GM12872 (cell line): ENCODE data around the gene ARRDC4.

Source experiments
- TF ChIP-seq, protein P1 (sequence below): IDR thresholded peaks from 3 replicates; pipeline ENCODE4 v1.5.1; 2011; ENCODE audit warnings: low read depth, mild to moderate bottlenecking, low read length, moderate library complexity; ENCODE audit not compliant: insufficient read depth

Gene ARRDC4

DNA sequence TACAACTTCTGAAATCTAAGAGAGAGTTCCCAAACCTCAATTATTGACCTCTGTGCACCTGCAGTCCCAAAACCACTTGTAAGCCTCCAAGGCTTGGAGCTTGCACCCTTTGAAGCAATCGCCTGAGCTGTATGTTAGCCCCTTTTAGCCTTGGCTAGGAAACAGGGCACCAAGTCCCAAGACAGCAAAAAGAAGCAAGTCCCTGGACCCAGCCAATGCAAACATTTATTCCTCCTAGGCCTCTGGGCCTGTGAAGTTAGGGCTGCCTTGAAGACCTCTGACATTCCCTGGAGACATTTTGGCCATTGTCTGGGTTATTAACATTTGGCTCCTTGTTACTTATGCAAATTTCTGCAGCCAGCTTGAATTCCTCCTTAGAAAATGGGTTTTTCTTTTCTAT is 26.9 kb upstream of the ARRDC4 start:
- TF ChIP-seq, protein P1, sequence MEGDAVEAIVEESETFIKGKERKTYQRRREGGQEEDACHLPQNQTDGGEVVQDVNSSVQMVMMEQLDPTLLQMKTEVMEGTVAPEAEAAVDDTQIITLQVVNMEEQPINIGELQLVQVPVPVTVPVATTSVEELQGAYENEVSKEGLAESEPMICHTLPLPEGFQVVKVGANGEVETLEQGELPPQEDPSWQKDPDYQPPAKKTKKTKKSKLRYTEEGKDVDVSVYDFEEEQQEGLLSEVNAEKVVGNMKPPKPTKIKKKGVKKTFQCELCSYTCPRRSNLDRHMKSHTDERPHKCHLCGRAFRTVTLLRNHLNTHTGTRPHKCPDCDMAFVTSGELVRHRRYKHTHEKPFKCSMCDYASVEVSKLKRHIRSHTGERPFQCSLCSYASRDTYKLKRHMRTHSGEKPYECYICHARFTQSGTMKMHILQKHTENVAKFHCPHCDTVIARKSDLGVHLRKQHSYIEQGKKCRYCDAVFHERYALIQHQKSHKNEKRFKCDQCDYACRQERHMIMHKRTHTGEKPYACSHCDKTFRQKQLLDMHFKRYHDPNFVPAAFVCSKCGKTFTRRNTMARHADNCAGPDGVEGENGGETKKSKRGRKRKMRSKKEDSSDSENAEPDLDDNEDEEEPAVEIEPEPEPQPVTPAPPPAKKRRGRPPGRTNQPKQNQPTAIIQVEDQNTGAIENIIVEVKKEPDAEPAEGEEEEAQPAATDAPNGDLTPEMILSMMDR, result no peak

DNA sequence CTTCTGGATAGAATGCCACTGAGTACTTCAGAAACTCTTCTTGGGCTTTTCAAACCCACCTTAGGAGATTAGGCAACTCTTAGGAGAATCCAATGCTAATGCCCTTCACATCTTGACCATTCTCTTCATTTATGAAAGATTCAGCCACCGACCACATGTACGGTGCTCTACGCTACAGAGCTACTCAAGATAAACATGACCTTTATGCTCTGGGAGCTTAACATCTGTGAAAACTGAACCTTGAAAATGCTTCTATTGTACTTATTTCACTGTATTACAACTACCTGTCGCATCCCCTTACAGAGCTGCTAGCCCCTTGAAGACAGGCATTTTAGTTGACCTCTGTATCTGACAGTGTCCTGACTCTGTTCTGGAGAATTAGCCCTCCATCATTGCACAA is 19.5 kb upstream of the ARRDC4 start:
- TF ChIP-seq, protein P1, result no peak

DNA sequence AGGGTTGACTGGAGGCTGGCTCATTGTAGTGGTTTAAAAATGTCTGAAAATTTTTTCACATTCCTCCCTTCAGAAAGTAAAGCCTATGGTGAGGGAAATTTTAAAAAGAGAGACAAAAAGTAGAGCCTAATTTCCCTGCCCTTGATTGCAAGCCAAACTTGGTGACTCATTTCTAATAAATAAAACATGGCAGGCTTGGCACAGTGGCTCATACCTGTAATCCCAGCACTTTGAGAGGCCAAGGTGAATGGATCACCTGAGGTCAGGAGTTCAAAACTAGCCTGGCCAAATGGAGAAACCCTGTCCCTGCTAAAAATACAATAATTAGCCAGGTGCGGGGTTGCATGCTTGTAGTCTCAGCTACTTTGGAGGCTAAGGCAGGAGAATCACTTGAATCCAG is 18.9 kb upstream of the ARRDC4 start:
- TF ChIP-seq, protein P1, result no peak

DNA sequence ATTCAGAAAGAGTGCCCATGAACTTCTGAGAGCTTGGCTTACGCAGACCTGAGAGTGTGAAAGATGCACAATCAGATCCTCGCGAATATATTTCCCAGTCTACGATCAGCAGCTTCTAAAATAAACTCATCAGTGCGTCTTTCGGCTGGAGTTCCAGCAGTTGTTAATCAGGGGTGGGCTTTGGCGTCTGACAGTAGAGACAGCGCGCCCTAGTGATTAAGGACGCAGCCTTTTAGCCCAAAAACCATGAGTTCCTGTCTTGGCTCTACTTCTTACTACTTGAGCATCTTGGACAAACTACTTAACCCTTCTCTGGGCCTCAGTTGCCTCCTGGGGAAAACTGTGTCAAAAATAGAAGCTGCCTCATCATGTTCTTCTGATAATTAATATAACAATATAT is 15.8 kb upstream of the ARRDC4 start:
- TF ChIP-seq, protein P1, result no peak

DNA sequence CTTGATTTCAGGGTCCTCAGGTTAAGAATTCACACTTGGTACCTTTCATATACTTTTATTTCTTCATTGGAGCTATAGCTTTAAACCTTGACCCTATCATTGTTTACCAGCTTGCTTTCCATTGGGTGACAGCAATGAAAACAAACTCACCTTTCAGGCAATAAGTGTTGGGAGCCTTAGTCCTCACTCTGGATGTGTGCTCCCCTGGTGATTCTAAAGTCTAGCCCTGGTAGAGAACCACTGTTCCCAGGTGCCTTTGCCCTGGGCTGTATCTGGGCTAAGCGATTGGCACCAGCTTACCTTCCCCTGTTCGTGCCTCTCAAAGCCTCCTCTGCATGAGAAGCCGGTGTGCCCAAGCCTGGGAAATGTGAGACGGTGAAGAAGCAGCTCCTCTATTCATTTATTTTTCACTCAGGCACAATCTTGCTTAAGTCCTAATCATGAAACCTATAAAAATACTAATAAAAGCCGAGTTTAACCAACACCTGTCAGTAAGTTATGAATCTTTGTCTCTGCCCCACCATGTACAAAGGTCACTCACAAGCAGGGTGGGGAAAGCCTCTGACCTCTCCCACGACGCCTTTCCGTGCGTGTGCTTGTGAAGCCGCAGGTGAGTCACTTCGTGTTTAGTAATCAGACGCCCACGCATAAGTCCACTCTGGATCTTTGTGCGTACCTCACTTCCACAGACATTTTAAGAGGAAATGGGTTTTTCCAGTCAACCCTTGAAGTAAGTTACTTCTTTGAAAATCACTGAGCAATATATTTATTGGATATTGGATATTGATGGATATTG is 12.8 kb upstream of the ARRDC4 start:
- TF ChIP-seq, protein P1, result no peak

DNA sequence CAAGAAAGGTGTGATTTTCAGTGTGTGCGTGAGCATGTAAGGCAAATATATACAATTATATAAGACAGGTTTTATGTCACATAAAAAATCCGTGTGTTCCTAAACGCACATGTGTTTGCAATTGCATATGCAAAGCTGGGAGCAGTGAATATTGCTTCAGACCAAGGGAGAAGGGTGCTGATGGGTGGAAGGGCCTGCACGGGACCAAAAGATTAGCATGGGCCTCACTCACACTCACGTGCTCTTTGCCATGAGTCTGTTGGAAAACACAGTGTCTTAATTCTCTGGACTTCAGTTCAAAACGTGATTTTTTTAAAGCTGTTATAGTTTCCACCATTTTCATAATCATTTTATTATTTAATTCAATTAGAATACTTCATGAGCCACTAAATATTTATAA is 7.2 kb upstream of the ARRDC4 start:
- TF ChIP-seq, protein P1, result no peak

DNA sequence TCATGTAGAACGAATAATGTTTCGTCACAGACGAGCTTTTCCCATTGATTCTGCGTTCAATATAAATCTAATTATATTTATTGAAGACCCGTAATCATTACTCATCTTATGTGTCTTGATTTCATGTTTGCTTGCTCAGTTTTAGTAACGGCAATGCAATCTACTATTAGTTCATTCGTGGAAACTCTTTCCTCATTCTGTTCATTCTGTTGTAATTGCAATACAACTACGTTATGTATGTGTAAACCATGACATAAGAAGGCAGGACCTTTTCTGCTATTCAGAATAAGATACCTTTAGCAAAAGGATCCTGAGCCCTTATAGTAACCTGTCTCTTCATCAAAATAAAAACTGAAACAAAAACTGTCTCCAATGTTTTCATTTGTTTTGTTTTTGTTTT is 6.8 kb upstream of the ARRDC4 start:
- TF ChIP-seq, protein P1, result no peak

DNA sequence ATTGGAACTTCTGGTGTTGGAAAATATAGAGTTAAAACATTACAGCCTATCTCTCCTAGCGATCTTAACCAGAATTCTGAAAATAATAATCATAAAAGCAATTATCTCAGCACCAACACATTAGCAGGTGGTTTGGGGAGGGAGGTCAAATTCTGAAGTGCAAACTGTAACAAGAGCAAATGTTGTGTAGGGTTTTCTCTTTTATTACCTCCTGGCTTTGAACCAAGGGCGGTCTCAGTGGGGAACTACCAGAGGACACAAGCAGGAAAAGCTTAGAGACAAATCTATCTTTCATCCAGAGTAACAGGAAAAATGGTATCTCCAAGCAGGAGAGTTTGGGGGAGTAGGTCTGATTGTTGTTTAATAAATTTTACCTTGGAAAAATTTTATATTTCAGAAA is 5.5 kb upstream of the ARRDC4 start:
- TF ChIP-seq, protein P1, result no peak
